A549 (cell line): ENCODE measurements around the gene EIF1AD. TPM values are rescaled to one million over a fixed set of nuclear protein-coding genes. Genes with fewer than 3 reads are reported as not detected.

Experiments used
- ATAC-seq, 2 experiments: fragments of 200-7000 bp in 1 of 2; fragments of >200 bp in 1 of 2; cut with Nextera tagmentation in 1 of 2; cut with Tn5 transposase in 1 of 2; 3 replicates each; pipeline versions ENCODE4 v1.8.0 to v1.9.1; 2018 to 2020; ENCODE audit warnings: mild to moderate bottlenecking in 1 of 2, moderate library complexity in 1 of 2
- CTCF ChIA-PET: fragments of 300-600 bp; sonication (Branson Sonifier 250); formaldehyde crosslinking; extraction: SDS; loops from one replicate; lab custom pipeline; 2021; ENCODE audit warnings: antibody characterized with exemption, inconsistent platforms; lab: Yijun Ruan, JAX
- POLR2A ChIA-PET: fragments of 350-600 bp; formaldehyde crosslinking; extraction: SDS; loops from one replicate; lab custom pipeline; 2021; ENCODE audit warnings: antibody characterized with exemption, inconsistent platforms; lab: Yijun Ruan, JAX
- DNase-seq, 2 experiments: peaks; one replicate each; pipeline versions ENCODE4 v3.0.0 to v3.0.0-alpha.2; 2011 to 2016; ENCODE audit warnings: low read depth in 1 of 2, low spot score in 1 of 2
- FAIRE-seq: peaks from 2 replicates; lab custom pipeline; 2011; peaks lifted over from hg19 to GRCh38; lab: Jason Lieb, UNC
- H3K27ac ChIP-seq, 2 experiments: fragments of >200 bp; sonication (Bioruptor Twin); formaldehyde crosslinking; 3 replicates each; pipeline ENCODE4 v1.5.1; 2016 to 2017
- H3K4me1 ChIP-seq: fragments of >200 bp; sonication (Bioruptor Twin); formaldehyde crosslinking; 3 replicates; pipeline ENCODE4 v1.6.1; 2016
- H3K4me2 ChIP-seq: fragments of >200 bp; sonication (Bioruptor Twin); formaldehyde crosslinking; 3 replicates; pipeline ENCODE4 v1.6.1; 2016
- H3K4me3 ChIP-seq: fragments of >200 bp; sonication (Bioruptor Twin); formaldehyde crosslinking; 3 replicates; pipeline ENCODE4 v1.5.1; 2016
- H3K9me3 ChIP-seq: fragments of >200 bp; sonication (Bioruptor Twin); formaldehyde crosslinking; 3 replicates; pipeline ENCODE4 v1.6.1; 2016
- EHF ChIP-seq: fragments of 250-450 bp; sonication (Bioruptor Pico); IDR thresholded peaks from 2 replicates; pipeline ENCODE4 v1.5.0; 2020; ENCODE audit warnings: mild to moderate bottlenecking
- ESRRA ChIP-seq: fragments of 150-350 bp; IDR thresholded peaks from 2 replicates; pipeline ENCODE4 v1.6.1; 2014; ENCODE audit warnings: mild to moderate bottlenecking, low read length, borderline replicate concordance
- FOSB ChIP-seq: fragments of 250-450 bp; sonication (Bioruptor Pico); IDR thresholded peaks from 2 replicates; pipeline ENCODE4 v1.5.0; 2020; ENCODE audit warnings: mild to moderate bottlenecking, moderate library complexity
- GATA3 ChIP-seq: IDR thresholded peaks from 2 replicates; pipeline ENCODE4 v1.6.1; 2012; ENCODE audit warnings: borderline replicate concordance
- JUNB ChIP-seq: fragments of >200 bp; sonication (Bioruptor Twin); formaldehyde crosslinking; IDR thresholded peaks from 2 replicates; pipeline ENCODE4 v1.6.1; 2016
- KDM1A ChIP-seq: fragments of 200-600 bp; sonication (generic); IDR thresholded peaks from 2 replicates; pipeline ENCODE4 v1.6.1; 2016; ENCODE audit warnings: low read depth, mild to moderate bottlenecking
- MAZ ChIP-seq: fragments of 150-350 bp; IDR thresholded peaks from 2 replicates; pipeline ENCODE4 v1.6.1; 2014; ENCODE audit warnings: antibody characterized with exemption, low read depth, low read length, borderline replicate concordance
- RAD21 ChIP-seq, 2 experiments: fragments of >200 bp in 1 of 2; sonication (Bioruptor Twin) in 1 of 2; formaldehyde crosslinking in 1 of 2; IDR thresholded peaks in 1 of 2; conservative IDR thresholded peaks in 1 of 2; 2 replicates in 1 of 2; 3 replicates in 1 of 2; pipeline ENCODE4 v1.6.1; 2012 to 2018; ENCODE audit warnings: inconsistent platforms in 1 of 2
- RCOR1 ChIP-seq: fragments of 150-350 bp; IDR thresholded peaks from 2 replicates; pipeline ENCODE4 v1.6.1; 2014; ENCODE audit warnings: antibody characterized with exemption, low read length, low read depth
- RNF2 ChIP-seq: fragments of 200-600 bp; sonication (generic); IDR thresholded peaks from 2 replicates; pipeline ENCODE4 v1.6.1; 2016; ENCODE audit warnings: low read depth, mild to moderate bottlenecking, antibody characterized with exemption, moderate library complexity, borderline replicate concordance
- SREBF2 ChIP-seq: fragments of 450-650 bp; IDR thresholded peaks from 2 replicates; pipeline ENCODE4 v1.6.1; 2014; ENCODE audit warnings: mild to moderate bottlenecking, moderate library complexity
- ZC3H11A ChIP-seq: fragments of 450-650 bp; IDR thresholded peaks from 2 replicates; pipeline ENCODE4 v1.6.1; 2014; ENCODE audit warnings: antibody characterized with exemption, mild to moderate bottlenecking
- ZFP36 ChIP-seq: fragments of 450-650 bp; IDR thresholded peaks from 2 replicates; pipeline ENCODE4 v1.6.1; 2014; ENCODE audit warnings: borderline replicate concordance; ENCODE audit not compliant: partially characterized antibody
- ZSCAN20 ChIP-seq: fragments of 250-450 bp; sonication (Bioruptor Pico); IDR thresholded peaks from 2 replicates; pipeline ENCODE4 v1.8.0; 2022; ENCODE audit warnings: mild to moderate bottlenecking, moderate library complexity
- WGBS: methylation state at CpG from one replicate; pipeline ENCODE4 v1.1.6; 2017; ENCODE audit errors: missing lambda C conversion rate; 5-methylcytosine and 5-hydroxymethylcytosine counted together
- polyA plus RNA-seq, 4 experiments: library from polyadenylated mRNA; depleted of rRNA in 3 of 4; stranded (reverse); fragments of >200 nt; fragmentation: RNase III in 1 of 4; extraction: RNeasy Plus Mini Kit Qiagen cat#74134 plus additional on column Dnase treatment in 1 of 4; gene quantifications; 2 replicates in 3 of 4; 3 replicates in 1 of 4; pipeline ENCODE4 v1.2.3, GENCODE V29; 2011 to 2017
- TF ChIP-seq, protein P1 (sequence below): fragments of >200 bp; sonication (Bioruptor Twin); formaldehyde crosslinking; IDR thresholded peaks from 3 replicates; pipeline ENCODE4 v1.5.1; 2016
- TF ChIP-seq, protein P2 (sequence below): IDR thresholded peaks from 2 replicates; pipeline ENCODE4 v1.6.1; 2012
- TF ChIP-seq, protein P3 (sequence below): IDR thresholded peaks from 2 replicates; pipeline ENCODE4 v1.6.1; 2012
- TF ChIP-seq, protein P4 (sequence below): fragments of 250-450 bp; sonication (Bioruptor Pico); IDR thresholded peaks from 2 replicates; pipeline ENCODE4 v1.5.0; 2020; ENCODE audit warnings: low read depth, mild to moderate bottlenecking, moderate library complexity
- TF ChIP-seq, protein P5 (sequence below): IDR thresholded peaks from 2 replicates; pipeline ENCODE4 v1.6.1; 2012; ENCODE audit warnings: low read depth, borderline replicate concordance
- TF ChIP-seq, protein P6 (sequence below): fragments of 150-350 bp; IDR thresholded peaks from 2 replicates; pipeline ENCODE4 v1.6.1; 2014; ENCODE audit warnings: low read depth, mild to moderate bottlenecking, low read length
- TF ChIP-seq, protein P7 (sequence below): fragments of >200 bp; sonication (Bioruptor Twin); formaldehyde crosslinking; IDR thresholded peaks from 2 replicates; pipeline ENCODE4 v1.6.1; 2016
- TF ChIP-seq, protein P8 (sequence below): fragments of 250-450 bp; sonication (Bioruptor Pico); IDR thresholded peaks from 2 replicates; pipeline ENCODE4 v1.5.0; 2021; ENCODE audit warnings: mild to moderate bottlenecking, moderate library complexity, borderline replicate concordance

EIF1AD gene
- polyA plus RNA-seq, 2 of the 4 experiments (the other 2 are of a cell fraction), result 38.6 to 41.0 TPM

DNA sequence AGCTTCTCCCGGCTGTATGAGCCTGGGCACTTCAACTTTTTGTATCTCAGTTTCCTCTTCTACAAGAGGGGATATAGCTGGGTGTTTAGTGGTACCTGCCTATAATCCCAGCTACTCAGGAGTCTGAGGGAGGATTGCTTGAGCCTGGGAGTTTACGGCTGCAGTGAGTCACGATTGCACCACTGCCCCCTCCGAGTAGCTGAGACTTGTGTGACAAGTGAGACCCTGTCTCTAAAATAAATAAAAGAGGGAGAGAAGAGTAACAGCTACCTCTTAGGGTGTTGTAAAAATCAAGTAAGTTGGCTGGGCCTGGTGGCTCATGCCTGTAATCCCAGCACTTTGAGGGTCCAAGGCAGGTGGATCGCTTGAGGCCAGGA is 34.4 kb upstream of the EIF1AD start:
- no peak for FAIRE-seq

DNA sequence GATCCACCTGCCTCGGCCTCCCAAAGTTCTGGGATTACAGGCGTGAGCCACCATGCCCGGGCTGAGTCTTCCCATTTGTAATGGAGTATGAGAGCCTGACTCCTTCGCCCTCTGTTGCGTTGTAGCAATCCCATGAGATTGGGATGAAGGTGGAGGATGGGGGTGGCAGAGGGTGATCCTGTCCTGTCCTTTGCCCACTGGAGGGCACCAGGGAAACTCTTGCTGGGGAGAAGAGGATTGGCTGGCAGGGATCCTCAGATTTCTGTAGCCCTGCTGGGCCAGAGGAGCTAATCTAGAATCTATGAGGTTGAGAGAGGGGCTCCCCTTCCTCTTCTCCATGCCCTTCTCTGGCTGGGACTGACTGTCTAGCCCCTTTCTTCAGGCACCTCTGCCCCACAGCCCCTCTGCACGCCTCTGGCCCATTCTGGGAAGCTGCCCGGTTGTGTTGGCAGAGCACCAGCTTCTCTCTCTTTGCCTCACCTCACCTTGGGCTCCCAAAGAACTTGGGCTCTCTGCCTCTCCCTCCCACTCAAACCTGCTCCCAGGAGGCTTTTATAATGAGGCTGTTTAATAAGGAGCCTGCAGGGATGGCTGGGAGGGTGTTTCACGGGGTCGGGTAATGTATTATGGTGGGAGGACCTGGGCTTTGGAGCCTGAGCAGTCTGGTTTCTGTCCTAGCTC is 33.8 kb upstream of the EIF1AD start:
- ATAC-seq, result peak; percentile 44 to 60; a peak in 4 of 6 replicates
- DNase-seq, result no peak
- CTCF ChIA-PET, result interaction anchor here (1.4 to 15.8 kb wide), 5 partner anchors 9 to 100 kb away, joined by 3 to 188 read pairs (median 13); no protein-coding TSS in a partner anchor
- POLR2A ChIA-PET, result no interaction called here
- WGBS, result 46% methylated on average over 7 of the region's 9 CpGs
- Histone ChIP-seq H3K27ac (no peak overlapping the region), H3K4me2 (no peak overlapping the region), H3K9me3 (peaks cover 12% of the 10 kb centered on the region), H3K4me3 (no peak overlapping the region), H3K4me1 (no peaks in the 10 kb centered on the region)
- TF ChIP-seq, protein P1, sequence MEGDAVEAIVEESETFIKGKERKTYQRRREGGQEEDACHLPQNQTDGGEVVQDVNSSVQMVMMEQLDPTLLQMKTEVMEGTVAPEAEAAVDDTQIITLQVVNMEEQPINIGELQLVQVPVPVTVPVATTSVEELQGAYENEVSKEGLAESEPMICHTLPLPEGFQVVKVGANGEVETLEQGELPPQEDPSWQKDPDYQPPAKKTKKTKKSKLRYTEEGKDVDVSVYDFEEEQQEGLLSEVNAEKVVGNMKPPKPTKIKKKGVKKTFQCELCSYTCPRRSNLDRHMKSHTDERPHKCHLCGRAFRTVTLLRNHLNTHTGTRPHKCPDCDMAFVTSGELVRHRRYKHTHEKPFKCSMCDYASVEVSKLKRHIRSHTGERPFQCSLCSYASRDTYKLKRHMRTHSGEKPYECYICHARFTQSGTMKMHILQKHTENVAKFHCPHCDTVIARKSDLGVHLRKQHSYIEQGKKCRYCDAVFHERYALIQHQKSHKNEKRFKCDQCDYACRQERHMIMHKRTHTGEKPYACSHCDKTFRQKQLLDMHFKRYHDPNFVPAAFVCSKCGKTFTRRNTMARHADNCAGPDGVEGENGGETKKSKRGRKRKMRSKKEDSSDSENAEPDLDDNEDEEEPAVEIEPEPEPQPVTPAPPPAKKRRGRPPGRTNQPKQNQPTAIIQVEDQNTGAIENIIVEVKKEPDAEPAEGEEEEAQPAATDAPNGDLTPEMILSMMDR, result no peak
- TF ChIP-seq RAD21 (conservative IDR thresholded peaks at IDR 0.05 in 1 of 2, IDR thresholded peaks at IDR 0.05 in 1 of 2), result peak in 1 of 2 experiments; percentile 3; a peak in 1 of 5 replicates
- FAIRE-seq, result no peak

More for the DNA sequence above, 34.4 kb upstream of the EIF1AD start:
- ATAC-seq (no peak), DNase-seq (no peak)
- TF ChIP-seq FOSB (CRISPR knock-in tag), result no peak
- TF ChIP-seq ZFP36, result no peak
- TF ChIP-seq, protein P2, sequence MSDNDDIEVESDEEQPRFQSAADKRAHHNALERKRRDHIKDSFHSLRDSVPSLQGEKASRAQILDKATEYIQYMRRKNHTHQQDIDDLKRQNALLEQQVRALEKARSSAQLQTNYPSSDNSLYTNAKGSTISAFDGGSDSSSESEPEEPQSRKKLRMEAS, result no peak
- no peak for TF ChIP-seq SREBF2
- TF ChIP-seq GATA3, result no peak
- Histone ChIP-seq H3K4me1 (no peaks in the 10 kb centered on the region), H3K27ac (no peak overlapping the region), H3K4me2 (no peak overlapping the region), H3K9me3 (peaks cover 12% of the 10 kb centered on the region), H3K4me3 (no peak overlapping the region)
- 41% methylated on average over 5 of the region's 5 CpGs for WGBS
- POLR2A ChIA-PET, result no interaction called here
- CTCF ChIA-PET, result interaction anchor here (1.4 to 15.8 kb wide), 5 partner anchors 8 to 100 kb away, joined by 3 to 188 read pairs (median 13); no protein-coding TSS in a partner anchor

DNA sequence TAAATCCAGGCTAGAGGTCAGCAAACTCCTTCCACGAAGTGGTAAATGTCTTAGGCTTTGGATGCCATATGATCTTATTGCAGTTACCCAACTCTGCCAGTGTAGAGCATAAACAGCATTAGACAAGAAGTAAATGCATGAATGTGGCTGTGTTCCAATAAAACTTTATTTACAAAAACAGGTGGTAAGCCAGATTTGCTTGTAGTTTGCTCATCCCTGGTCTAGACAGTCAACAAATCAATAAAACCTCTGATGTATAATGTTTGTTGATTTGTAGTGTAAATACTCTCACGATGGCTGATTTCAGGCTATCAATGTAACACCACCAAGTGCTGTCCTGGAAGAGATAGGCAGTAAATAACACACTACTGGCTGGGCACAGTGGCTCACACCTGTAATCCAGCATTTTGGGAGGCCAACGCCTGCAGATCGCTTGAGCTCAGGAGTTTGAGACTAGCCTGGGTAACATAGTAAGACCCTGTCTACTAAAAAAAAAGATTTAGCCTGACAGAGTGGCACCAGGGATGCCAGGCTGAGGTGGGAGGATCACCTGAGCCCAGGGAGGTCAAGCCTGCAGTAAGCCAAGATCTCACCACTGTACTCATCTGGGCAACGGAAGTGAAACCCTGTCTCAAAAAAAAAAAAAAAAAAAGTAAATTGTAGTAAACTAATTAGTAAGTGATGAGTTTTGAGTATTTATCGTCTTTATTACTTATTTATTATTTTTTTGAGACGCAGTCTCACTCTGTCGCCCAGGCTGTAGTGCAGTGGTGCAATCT is 31.2 kb upstream of the EIF1AD start:
- no peak overlapping the region for H3K4me3 ChIP-seq
- ChIA-PET POLR2A (no interaction called here), CTCF (interaction anchor here (2.9 to 15.8 kb wide), 3 partner anchors 10 to 11 kb away, joined by 24 to 188 read pairs (median 143); no protein-coding TSS in a partner anchor)
- ATAC-seq (peak; percentile 38 to 49; a peak in 2 of 6 replicates), FAIRE-seq (no peak), DNase-seq (peak in 1 of 2 experiments; percentile 47)
- no peak overlapping the region for H3K27ac ChIP-seq
- no peak overlapping the region for H3K4me2 ChIP-seq
- 67% methylated on average over 8 of the region's 8 CpGs for WGBS
- H3K4me1 ChIP-seq, result no peaks in the 10 kb centered on the region
- H3K9me3 ChIP-seq, result peaks cover 12% of the 10 kb centered on the region
- TF ChIP-seq ESRRA (no peak), KDM1A (no peak), MAZ (no peak), JUNB (no peak), EHF (CRISPR knock-in tag) (no peak), RNF2 (no peak), GATA3 (no peak), ZC3H11A (no peak), ZSCAN20 (CRISPR knock-in tag) (no peak), RCOR1 (no peak)
- TF ChIP-seq, protein P3, sequence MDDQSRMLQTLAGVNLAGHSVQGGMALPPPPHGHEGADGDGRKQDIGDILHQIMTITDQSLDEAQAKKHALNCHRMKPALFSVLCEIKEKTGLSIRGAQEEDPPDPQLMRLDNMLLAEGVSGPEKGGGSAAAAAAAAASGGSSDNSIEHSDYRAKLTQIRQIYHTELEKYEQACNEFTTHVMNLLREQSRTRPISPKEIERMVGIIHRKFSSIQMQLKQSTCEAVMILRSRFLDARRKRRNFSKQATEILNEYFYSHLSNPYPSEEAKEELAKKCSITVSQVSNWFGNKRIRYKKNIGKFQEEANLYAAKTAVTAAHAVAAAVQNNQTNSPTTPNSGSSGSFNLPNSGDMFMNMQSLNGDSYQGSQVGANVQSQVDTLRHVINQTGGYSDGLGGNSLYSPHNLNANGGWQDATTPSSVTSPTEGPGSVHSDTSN, result no peak
- TF ChIP-seq, protein P4, sequence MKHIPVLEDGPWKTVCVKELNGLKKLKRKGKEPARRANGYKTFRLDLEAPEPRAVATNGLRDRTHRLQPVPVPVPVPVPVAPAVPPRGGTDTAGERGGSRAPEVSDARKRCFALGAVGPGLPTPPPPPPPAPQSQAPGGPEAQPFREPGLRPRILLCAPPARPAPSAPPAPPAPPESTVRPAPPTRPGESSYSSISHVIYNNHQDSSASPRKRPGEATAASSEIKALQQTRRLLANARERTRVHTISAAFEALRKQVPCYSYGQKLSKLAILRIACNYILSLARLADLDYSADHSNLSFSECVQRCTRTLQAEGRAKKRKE (CRISPR knock-in tag), result no peak
- TF ChIP-seq, protein P5, sequence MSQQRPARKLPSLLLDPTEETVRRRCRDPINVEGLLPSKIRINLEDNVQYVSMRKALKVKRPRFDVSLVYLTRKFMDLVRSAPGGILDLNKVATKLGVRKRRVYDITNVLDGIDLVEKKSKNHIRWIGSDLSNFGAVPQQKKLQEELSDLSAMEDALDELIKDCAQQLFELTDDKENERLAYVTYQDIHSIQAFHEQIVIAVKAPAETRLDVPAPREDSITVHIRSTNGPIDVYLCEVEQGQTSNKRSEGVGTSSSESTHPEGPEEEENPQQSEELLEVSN, result no peak
- TF ChIP-seq, protein P6, sequence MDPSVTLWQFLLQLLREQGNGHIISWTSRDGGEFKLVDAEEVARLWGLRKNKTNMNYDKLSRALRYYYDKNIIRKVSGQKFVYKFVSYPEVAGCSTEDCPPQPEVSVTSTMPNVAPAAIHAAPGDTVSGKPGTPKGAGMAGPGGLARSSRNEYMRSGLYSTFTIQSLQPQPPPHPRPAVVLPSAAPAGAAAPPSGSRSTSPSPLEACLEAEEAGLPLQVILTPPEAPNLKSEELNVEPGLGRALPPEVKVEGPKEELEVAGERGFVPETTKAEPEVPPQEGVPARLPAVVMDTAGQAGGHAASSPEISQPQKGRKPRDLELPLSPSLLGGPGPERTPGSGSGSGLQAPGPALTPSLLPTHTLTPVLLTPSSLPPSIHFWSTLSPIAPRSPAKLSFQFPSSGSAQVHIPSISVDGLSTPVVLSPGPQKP, result no peak
- TF ChIP-seq, protein P7, sequence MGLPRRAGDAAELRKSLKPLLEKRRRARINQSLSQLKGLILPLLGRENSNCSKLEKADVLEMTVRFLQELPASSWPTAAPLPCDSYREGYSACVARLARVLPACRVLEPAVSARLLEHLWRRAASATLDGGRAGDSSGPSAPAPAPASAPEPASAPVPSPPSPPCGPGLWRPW, result no peak
- TF ChIP-seq, protein P8, sequence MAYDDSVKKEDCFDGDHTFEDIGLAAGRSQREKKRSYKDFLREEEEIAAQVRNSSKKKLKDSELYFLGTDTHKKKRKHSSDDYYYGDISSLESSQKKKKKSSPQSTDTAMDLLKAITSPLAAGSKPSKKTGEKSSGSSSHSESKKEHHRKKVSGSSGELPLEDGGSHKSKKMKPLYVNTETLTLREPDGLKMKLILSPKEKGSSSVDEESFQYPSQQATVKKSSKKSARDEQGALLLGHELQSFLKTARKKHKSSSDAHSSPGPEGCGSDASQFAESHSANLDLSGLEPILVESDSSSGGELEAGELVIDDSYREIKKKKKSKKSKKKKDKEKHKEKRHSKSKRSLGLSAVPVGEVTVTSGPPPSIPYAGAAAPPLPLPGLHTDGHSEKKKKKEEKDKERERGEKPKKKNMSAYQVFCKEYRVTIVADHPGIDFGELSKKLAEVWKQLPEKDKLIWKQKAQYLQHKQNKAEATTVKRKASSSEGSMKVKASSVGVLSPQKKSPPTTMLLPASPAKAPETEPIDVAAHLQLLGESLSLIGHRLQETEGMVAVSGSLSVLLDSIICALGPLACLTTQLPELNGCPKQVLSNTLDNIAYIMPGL (CRISPR knock-in tag), result no peak
